NT2/D1 (cell line): ENCODE data around the gene POMT2.

ENCODE experiments used
- SUZ12 ChIP-seq: IDR thresholded peaks from 2 replicates; pipeline ENCODE4 v1.6.1; 2011; ENCODE audit not compliant: insufficient read length, insufficient read depth; ENCODE audit errors: extremely low read depth
- YY1 ChIP-seq: IDR thresholded peaks from 2 replicates; pipeline ENCODE4 v1.6.1; 2011; ENCODE audit not compliant: insufficient read length, insufficient read depth
- ZNF274 ChIP-seq: IDR thresholded peaks from 2 replicates; pipeline ENCODE4 v1.6.1; 2011; ENCODE audit warnings: mild to moderate bottlenecking, low read depth, low read length

DNA sequence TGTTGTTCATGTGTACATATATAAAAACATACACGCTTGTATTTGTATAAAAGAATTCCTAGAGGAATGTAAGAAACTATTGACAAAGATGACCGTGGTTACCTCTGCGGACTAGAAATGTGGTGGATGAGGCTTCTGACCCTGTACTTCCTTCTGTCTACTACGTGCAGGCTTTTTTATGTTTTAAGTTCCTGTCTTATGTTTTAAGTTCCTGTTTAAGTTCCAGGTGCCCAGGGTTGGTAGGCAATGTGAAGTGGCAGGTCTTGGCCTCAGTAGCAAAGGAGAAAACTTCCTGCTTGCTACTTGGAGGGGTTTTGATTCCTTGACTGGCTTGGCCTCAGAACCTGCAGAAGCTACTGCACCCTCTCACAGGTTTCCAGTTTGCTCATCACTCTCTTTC, 11.6 kb downstream of the POMT2 start:
- TF ChIP-seq ZNF274 (no peak), YY1 (no peak), SUZ12 (no peak)
